Memory B cell (primary cell): Measurements from ENCODE around the gene GPC6.
"Not testable (repeated sequence)": the region's sequence is repeated elsewhere in the genome, so short reads cannot be mapped to it uniquely, and the experiment has no call there.

ENCODE experiments used
- ATAC-seq: fragments of 150-1000 bp; cut with Tn5 transposase; 2 replicates; pipeline ENCODE4 v1.10.0; 2021; ENCODE audit warnings: low read depth, mild to moderate bottlenecking, moderate library complexity
- DNase-seq, 2 donors: peaks; one replicate each; pipeline ENCODE4 v3.0.0; 2022; ENCODE audit warnings: low spot score in 2 of 2
- H3K27ac Mint-ChIP-seq: one replicate; pipeline ENCODE4 v1.8.0; 2022; ENCODE audit warnings: mild to moderate bottlenecking, moderate library complexity, mixed read lengths
- H3K27me3 Mint-ChIP-seq: one replicate; pipeline ENCODE4 v1.8.0; 2022; ENCODE audit warnings: mixed read lengths
- H3K36me3 Mint-ChIP-seq: one replicate; pipeline ENCODE4 v1.8.0; 2022; ENCODE audit warnings: mild to moderate bottlenecking, mixed read lengths
- H3K4me1 Mint-ChIP-seq: one replicate; pipeline ENCODE4 v1.8.0; 2022; ENCODE audit warnings: mixed read lengths
- H3K4me3 Mint-ChIP-seq: one replicate; pipeline ENCODE4 v1.8.0; 2022; ENCODE audit warnings: mild to moderate bottlenecking, moderate library complexity, mixed read lengths
- H3K9me3 Mint-ChIP-seq: one replicate; pipeline ENCODE4 v1.8.0; 2022; ENCODE audit warnings: mixed read lengths

GPC6 gene

GRCh38 chr13:93226623-93227279 lies at the start of gene GPC6:
GPC6 (plus strand) TSS chr13:93226807.
- ATAC-seq = no peak
- H3K4me3 Mint-ChIP-seq = no peak within 1 kb of the TSS
- H3K4me1 Mint-ChIP-seq = no peaks in the 10 kb centered on the region
- DNase-seq = no peak
- H3K36me3 Mint-ChIP-seq = no peaks in the 10 kb centered on the region
- peaks cover 2% of the 10 kb centered on the region for H3K27me3 Mint-ChIP-seq
- H3K9me3 Mint-ChIP-seq = peaks cover 6% of the 10 kb centered on the region
- no peak within 1 kb of the TSS for H3K27ac Mint-ChIP-seq

- Mint-ChIP-seq H3K27me3 (no peaks in the 10 kb centered on the region), H3K27ac (no peak overlapping the region), H3K4me1 (no peaks in the 10 kb centered on the region), H3K9me3 (peaks cover 5% of the 10 kb centered on the region), H3K36me3 (no peaks in the 10 kb centered on the region), H3K4me3 (no peak overlapping the region)
- DNase-seq (no peak), ATAC-seq (no peak)
Observed at GRCh38 chr13:93180356-93180969, 46.1 kb upstream of the GPC6 start.

DNA sequence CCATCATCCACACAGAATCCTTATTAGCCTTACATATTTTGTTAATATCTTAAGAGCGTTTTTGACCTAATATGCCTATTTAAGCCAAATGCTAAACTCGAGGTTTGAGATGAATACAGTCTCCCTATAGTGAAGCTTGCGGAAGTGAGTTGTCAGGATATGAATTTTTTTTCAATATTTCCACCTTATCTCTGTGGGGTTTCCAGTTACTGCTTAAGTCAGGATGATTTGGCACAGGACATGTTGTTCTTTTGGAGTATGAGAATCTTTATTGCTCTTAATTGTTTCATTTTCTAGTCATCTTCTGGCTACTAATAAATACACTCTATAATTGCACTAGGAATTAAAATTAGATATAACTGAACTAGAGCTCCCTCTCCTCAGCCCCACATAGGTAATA lies 44.2 kb upstream of the GPC6 start:
- H3K9me3 Mint-ChIP-seq = peaks cover 5% of the 10 kb centered on the region
- ATAC-seq = no peak
- H3K4me3 Mint-ChIP-seq = no peak overlapping the region
- no peaks in the 10 kb centered on the region for H3K36me3 Mint-ChIP-seq
- H3K27ac Mint-ChIP-seq = no peak overlapping the region
- DNase-seq = no peak
- no peaks in the 10 kb centered on the region for H3K4me1 Mint-ChIP-seq
- no peaks in the 10 kb centered on the region for H3K27me3 Mint-ChIP-seq

GRCh38 chr13:93183302-93183701 lies 43.3 kb upstream of the GPC6 start:
- Mint-ChIP-seq H3K27me3 (no peaks in the 10 kb centered on the region), H3K9me3 (peaks cover 4% of the 10 kb centered on the region), H3K27ac (no peak overlapping the region), H3K36me3 (no peaks in the 10 kb centered on the region), H3K4me1 (no peaks in the 10 kb centered on the region), H3K4me3 (no peak overlapping the region)
- DNase-seq (no peak), ATAC-seq (no peak)

GRCh38 chr13:93190006-93190405 lies 36.6 kb upstream of the GPC6 start:
- DNase-seq = no peak
- H3K9me3 Mint-ChIP-seq = peaks cover 2% of the 10 kb centered on the region
- ATAC-seq = no peak
- H3K4me3 Mint-ChIP-seq = no peak overlapping the region
- no peaks in the 10 kb centered on the region for H3K4me1 Mint-ChIP-seq
- no peak overlapping the region for H3K27ac Mint-ChIP-seq
- no peaks in the 10 kb centered on the region for H3K36me3 Mint-ChIP-seq
- H3K27me3 Mint-ChIP-seq = no peaks in the 10 kb centered on the region

GRCh38 chr13:93193682-93194081 lies 32.9 kb upstream of the GPC6 start:
- ATAC-seq (no peak), DNase-seq (no peak)
- no peaks in the 10 kb centered on the region for H3K36me3 Mint-ChIP-seq
- H3K4me1 Mint-ChIP-seq = no peaks in the 10 kb centered on the region
- H3K27ac Mint-ChIP-seq = no peak overlapping the region
- peaks cover 4% of the 10 kb centered on the region for H3K9me3 Mint-ChIP-seq
- H3K27me3 Mint-ChIP-seq = no peaks in the 10 kb centered on the region
- no peak overlapping the region for H3K4me3 Mint-ChIP-seq

DNA sequence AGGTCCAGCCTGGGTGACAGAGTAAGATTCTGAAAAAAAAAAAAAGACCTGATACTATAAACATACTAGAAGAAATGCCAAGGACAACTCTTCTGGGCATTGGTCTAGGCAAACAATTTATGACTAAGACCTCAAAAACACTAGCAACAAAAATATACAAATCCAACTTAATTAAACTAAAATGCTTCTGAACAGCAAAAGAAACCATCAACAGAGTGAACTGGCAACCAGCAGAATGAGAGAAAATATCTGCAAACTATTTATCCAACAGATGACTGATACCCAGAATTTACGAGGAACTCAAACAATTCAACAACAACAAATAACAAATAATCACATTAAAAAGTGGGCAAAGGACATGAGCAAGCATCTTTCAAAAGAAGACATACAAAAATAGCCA lies 26.8 kb upstream of the GPC6 start:
- no peak overlapping the region for H3K27ac Mint-ChIP-seq
- no peaks in the 10 kb centered on the region for H3K36me3 Mint-ChIP-seq
- ATAC-seq (no peak), DNase-seq (no peak)
- no peaks in the 10 kb centered on the region for H3K27me3 Mint-ChIP-seq
- no peak overlapping the region for H3K4me3 Mint-ChIP-seq
- peaks cover 8% of the 10 kb centered on the region for H3K9me3 Mint-ChIP-seq
- no peaks in the 10 kb centered on the region for H3K4me1 Mint-ChIP-seq

DNA sequence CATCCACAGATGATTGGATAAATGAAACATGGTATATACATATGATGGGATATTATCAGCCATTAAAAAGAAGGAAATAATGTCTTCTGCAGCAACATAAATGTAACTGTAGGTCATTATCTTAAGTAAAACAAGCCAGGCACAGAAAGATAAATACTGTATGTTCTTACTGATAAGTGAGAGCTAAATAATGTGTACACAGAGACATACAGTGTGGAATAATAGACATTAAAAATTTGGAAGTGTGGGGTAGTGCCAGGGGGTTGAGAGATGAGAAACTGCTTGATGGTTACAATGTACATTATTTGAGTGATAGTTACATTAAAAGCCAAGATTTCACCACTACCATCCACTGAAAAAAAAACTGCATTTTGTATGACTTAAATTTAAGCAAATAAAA lies 26.0 kb upstream of the GPC6 start:
- Mint-ChIP-seq H3K4me1 (no peaks in the 10 kb centered on the region), H3K36me3 (no peaks in the 10 kb centered on the region), H3K27ac (no peak overlapping the region), H3K4me3 (no peak overlapping the region), H3K27me3 (no peaks in the 10 kb centered on the region), H3K9me3 (peaks cover 8% of the 10 kb centered on the region)
- no peak for DNase-seq
- ATAC-seq = no peak

GRCh38 chr13:93201992-93202558 lies 24.5 kb upstream of the GPC6 start:
- no peaks in the 10 kb centered on the region for H3K36me3 Mint-ChIP-seq
- no peak for ATAC-seq
- no peak overlapping the region for H3K4me3 Mint-ChIP-seq

DNA sequence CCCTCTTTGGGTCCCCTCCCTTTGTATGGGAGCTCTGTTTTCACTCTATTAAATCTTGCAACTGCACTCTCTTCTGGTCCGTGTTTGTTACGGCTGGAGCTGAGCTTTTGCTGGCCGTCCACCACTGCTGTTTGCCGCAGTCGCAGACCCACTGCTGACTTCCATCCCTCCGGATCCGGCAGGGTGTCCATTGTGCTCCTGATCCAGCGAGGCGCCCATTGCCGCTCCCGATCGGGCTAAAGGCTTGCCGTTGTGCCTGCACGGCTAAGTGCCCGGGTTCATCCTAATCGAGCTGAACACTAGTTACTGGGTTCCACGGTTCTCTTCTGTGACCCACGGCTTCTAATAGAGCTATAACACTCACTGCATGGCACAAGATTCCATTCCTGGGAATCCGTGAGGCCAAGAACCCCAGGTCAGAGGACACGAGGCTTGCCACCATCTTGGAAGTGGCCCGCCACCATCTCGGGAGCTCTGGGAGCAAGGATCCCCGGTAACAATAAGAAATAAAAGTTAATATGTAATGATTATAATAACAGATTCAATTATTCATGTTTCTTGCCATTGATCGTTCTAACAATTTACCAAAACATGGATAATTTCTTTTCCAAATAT lies 19.7 kb upstream of the GPC6 start:
- H3K36me3 Mint-ChIP-seq, H3K27me3 Mint-ChIP-seq, H3K27ac Mint-ChIP-seq, ATAC-seq, H3K9me3 Mint-ChIP-seq, H3K4me1 Mint-ChIP-seq, DNase-seq, H3K4me3 Mint-ChIP-seq: not testable (repeated sequence)

More at GRCh38 chr13:93201992-93202558, 24.5 kb upstream of the GPC6 start:
- H3K27me3 Mint-ChIP-seq = no peaks in the 10 kb centered on the region
- H3K4me1 Mint-ChIP-seq = no peaks in the 10 kb centered on the region
- no peak overlapping the region for H3K27ac Mint-ChIP-seq
- no peak for DNase-seq
- peaks cover 8% of the 10 kb centered on the region for H3K9me3 Mint-ChIP-seq

DNA sequence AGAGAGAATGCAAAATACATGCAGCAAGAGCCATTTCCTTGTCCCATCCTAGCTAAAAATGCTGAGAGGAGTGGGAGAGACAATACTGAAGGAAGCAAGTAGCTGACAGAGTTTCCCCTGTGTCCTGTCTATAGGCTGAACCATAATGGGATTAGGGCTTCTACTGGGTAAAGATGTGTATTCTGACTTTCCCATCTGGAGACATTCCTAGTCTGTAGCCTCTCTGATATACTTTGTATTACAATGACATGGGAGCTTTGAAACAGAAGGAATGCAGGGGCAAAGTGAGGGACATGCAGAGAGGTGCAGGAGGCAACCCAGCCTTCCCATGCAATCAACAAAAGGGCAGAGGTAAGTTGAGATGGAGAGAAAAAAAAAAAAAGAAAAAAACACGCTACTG lies 10.5 kb upstream of the GPC6 start:
- no peak for ATAC-seq
- Mint-ChIP-seq H3K27ac (no peak overlapping the region), H3K9me3 (peaks cover 5% of the 10 kb centered on the region)

DNA sequence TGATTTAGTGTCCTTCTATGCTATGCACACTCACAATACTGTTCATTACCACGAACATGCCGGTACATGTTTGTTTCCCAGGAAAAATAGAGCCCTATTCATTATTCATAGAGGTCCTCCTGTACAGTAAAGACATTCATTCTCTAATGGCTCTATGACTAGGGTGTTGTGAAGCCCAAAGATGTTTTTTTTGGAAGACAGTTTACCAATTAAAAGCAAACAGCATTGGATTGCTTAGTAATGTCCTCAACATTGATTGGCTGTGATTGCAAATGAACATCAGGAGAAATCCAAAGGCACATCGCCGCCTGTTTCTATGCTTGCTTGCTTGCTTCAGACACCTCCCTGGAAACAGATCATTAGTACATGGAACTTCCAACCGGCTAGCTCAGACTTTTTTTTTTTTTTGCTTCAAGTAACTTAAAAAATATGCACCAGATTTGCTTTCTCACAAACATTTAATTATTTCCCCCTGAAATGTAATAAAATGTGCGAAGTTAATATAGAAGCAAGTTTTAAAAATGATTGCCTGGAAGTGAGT lies 8.8 kb upstream of the GPC6 start:
- H3K4me3 Mint-ChIP-seq = no peak overlapping the region
- H3K36me3 Mint-ChIP-seq = no peaks in the 10 kb centered on the region
- H3K27me3 Mint-ChIP-seq = no peaks in the 10 kb centered on the region
- H3K4me1 Mint-ChIP-seq = no peaks in the 10 kb centered on the region
- H3K27ac Mint-ChIP-seq = no peak overlapping the region
- DNase-seq (no peak), ATAC-seq (no peak)
- H3K9me3 Mint-ChIP-seq = peaks cover 5% of the 10 kb centered on the region

More for the DNA sequence above, 10.5 kb upstream of the GPC6 start:
- Mint-ChIP-seq H3K27me3 (no peaks in the 10 kb centered on the region), H3K4me3 (no peak overlapping the region), H3K36me3 (no peaks in the 10 kb centered on the region), H3K4me1 (no peaks in the 10 kb centered on the region)
- no peak for DNase-seq

DNA sequence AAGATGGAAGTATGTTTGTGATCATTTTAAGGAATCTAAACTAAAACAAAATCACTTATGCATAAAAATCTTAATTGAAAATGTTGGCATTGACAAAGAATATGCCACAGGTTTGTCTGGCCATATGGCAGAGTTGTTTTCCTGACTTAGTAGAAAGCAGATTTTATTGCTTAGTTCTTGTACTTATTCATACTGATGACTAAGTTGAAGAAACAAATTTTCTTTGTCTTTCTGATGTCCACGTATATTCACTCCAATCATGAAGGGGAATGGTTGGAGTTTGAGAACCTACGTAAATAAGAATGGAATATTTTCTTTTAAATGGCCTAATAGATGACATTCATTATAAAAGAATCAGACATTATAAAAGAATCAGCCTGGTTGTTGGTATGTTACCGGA lies 8.0 kb upstream of the GPC6 start:
- H3K36me3 Mint-ChIP-seq = no peaks in the 10 kb centered on the region
- DNase-seq (no peak), ATAC-seq (no peak)
- H3K9me3 Mint-ChIP-seq = peaks cover 5% of the 10 kb centered on the region
- H3K27me3 Mint-ChIP-seq = no peaks in the 10 kb centered on the region
- no peak overlapping the region for H3K27ac Mint-ChIP-seq
- H3K4me1 Mint-ChIP-seq = no peaks in the 10 kb centered on the region
- no peak overlapping the region for H3K4me3 Mint-ChIP-seq

- Mint-ChIP-seq H3K27me3 (no peaks in the 10 kb centered on the region), H3K27ac (no peak overlapping the region), H3K4me1 (no peaks in the 10 kb centered on the region), H3K9me3 (peaks cover 6% of the 10 kb centered on the region), H3K36me3 (no peaks in the 10 kb centered on the region), H3K4me3 (no peak overlapping the region)
- DNase-seq = no peak
- no peak for ATAC-seq
Observed at GRCh38 chr13:93220073-93220472, 6.5 kb upstream of the GPC6 start.
